PC-9 (cell line): ENCODE data around the gene CDH13.

Experiments
- CTCF ChIP-seq: fragments of 200-600 bp; sonication (generic); conservative IDR thresholded peaks from 2 replicates; pipeline ENCODE4 v1.6.1; 2017; ENCODE audit warnings: mixed run types, antibody characterized with exemption, mild to moderate bottlenecking, moderate library complexity
- EZH2 ChIP-seq: fragments of 200-600 bp; sonication (generic); IDR thresholded peaks from 2 replicates; pipeline ENCODE4 v1.8.0; 2017; ENCODE audit warnings: antibody characterized with exemption, low read depth

- TF ChIP-seq CTCF (no peak), EZH2 (no peak)
These were observed 1097.1 kb downstream of the CDH13 start for GRCh38 chr16:83723901-83724300.
